HG02870 (cell line): ENCODE data around the gene FSCN2.
"Not testable (repeated sequence)": the region's sequence is repeated elsewhere in the genome, so short reads cannot be mapped to it uniquely, and the experiment has no call there.

Experiments
- ATAC-seq: cut with Tn5 transposase; IDR thresholded peaks from one replicate; pipeline ENCODE4 v1.9.1; 2021; ENCODE audit warnings: mild to moderate bottlenecking, moderate library complexity; ENCODE audit not compliant: unreplicated experiment

The FSCN2 gene

GRCh38 chr17:81524039-81524864, 3.9 kb upstream of the FSCN2 start:
- no peak for ATAC-seq

- ATAC-seq, result no peak
These were observed 3.4 kb upstream of the FSCN2 start for GRCh38 chr17:81524865-81525159.

- no peak for ATAC-seq
These were observed 1.3 kb upstream of the FSCN2 start for GRCh38 chr17:81526662-81527571.

- ATAC-seq, result no peak
These were observed 140 bp downstream of the FSCN2 start for GRCh38 chr17:81528384-81528650.

- no peak for ATAC-seq
These were observed 667 bp downstream of the FSCN2 start for GRCh38 chr17:81528651-81529436.

- ATAC-seq, result no peak
These were observed 1.2 kb downstream of the FSCN2 start for GRCh38 chr17:81529437-81529803.

GRCh38 chr17:81531013-81531412, 2.8 kb downstream of the FSCN2 start:
- ATAC-seq, result not testable (repeated sequence)

GRCh38 chr17:81531998-81532404, 3.8 kb downstream of the FSCN2 start:
- not testable (repeated sequence) for ATAC-seq

GRCh38 chr17:81532490-81533287, 4.5 kb downstream of the FSCN2 start:
- ATAC-seq, result no peak

- ATAC-seq, result no peak
These were observed 5.4 kb downstream of the FSCN2 start for GRCh38 chr17:81533339-81534141.

- ATAC-seq, result no peak
These were observed 6.2 kb downstream of the FSCN2 start for GRCh38 chr17:81534157-81535006.

- no peak for ATAC-seq
These were observed 6.8 kb downstream of the FSCN2 start for GRCh38 chr17:81535007-81535328.

- ATAC-seq, result no peak
These were observed 7.5 kb downstream of the FSCN2 start for GRCh38 chr17:81535480-81536298.

- ATAC-seq, result no peak
These were observed 8.4 kb downstream of the FSCN2 start for GRCh38 chr17:81536299-81537290.

GRCh38 chr17:81537343-81537855, 9.2 kb downstream of the FSCN2 start:
- ATAC-seq, result no peak

GRCh38 chr17:81537856-81538555, 9.8 kb downstream of the FSCN2 start:
- no peak for ATAC-seq
